Measurements from ENCODE around the gene SMIM36.

DNA sequence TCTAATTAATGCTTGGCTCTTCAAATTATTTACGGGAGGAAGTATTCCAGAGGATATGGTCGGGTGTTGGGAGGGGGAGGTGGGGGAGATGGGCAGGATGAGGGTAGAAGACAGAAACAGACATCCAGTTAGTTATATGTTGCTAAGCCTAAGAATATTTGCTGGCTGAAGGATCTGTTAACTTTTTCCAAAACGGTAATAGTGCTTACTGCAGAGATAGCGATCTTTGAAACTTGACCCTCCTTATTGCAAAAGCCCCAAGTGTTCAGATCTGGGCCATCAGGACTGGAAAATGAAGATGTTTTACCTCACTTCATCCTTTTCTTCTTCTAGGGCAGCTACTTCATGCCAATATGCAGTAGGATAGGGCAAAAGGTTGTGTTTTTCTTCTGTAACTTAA is 62.6 kb downstream of the SMIM36 start:
- TF ChIP-seq PPARA (CRISPR knock-in tag; IDR thresholded peaks at IDR 0.05; ENCODE audit: borderline replicate concordance) (no peak), RARB (CRISPR knock-in tag; IDR thresholded peaks at IDR 0.05) (no peak)
